ENCODE data around the gene MTA1.

The MTA1 gene

DNA sequence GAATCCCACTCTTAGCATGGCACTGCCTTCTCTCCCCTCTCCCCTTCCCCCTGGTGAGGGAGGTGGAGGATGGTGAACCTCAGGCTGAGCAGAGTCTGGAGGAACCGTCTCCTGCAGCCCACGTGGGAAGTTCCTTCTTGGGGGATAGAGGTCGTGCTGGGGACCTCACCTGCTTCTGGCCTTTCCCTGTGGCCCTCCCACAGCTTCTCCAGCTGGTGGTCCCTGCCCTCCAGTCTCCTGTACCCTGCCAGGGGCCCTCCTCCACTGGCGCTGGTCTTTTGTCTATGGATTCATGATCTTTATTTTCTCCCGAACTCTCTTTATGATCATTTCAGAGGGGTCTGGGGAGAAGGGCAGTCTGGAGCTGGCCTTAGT is 9.0 kb upstream of the MTA1 start:
- DNase-seq (ENCODE audit: low spot score): no peak

DNA sequence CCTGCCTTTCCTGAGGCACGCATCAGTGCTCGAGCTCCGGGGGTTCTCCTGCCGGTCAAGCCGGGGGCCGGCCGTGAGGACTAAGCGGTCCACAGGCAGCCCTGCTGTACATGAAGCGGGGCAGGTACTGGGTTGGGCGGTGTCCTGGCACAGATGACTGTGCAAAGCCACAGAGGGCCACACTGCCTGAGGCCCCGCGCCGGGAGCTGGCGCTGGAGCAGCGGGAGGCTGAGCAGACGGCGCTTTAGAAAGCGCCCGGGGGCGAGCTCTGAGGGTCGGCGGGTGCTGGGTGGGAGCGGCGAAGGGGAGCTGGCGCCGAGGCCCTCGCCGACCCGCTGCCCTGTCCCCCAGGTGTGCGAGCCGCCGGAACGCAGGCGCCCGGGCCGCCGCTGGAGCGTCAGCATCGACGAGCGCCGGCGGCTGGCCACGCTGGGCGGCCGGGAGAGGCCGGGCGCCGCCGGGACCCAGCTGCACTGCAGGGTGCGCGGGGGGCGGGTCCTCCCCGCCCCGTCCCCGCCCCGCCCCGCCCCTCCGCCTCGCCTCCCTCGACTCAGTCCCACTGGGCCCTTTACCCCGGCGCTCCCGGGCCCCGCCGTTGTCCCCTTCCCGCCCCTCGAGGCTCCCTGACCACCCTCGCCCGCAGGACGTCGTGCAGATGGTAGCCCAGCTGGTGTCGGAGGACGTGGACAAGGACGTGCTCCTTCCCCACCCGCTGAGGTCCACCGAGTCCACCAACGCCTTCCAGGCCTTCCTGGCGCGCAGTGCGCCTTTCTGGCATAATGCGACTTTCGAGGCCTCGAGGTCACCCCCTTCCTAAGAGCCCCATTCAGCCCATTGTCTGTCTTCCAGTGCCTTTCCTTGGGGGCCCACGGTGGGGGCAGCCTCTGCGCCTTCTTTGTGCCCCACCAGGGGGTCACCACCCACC is 8.3 kb upstream of the MTA1 start:
- peak; percentile 64 for DNase-seq (ENCODE audit: low spot score)

DNA sequence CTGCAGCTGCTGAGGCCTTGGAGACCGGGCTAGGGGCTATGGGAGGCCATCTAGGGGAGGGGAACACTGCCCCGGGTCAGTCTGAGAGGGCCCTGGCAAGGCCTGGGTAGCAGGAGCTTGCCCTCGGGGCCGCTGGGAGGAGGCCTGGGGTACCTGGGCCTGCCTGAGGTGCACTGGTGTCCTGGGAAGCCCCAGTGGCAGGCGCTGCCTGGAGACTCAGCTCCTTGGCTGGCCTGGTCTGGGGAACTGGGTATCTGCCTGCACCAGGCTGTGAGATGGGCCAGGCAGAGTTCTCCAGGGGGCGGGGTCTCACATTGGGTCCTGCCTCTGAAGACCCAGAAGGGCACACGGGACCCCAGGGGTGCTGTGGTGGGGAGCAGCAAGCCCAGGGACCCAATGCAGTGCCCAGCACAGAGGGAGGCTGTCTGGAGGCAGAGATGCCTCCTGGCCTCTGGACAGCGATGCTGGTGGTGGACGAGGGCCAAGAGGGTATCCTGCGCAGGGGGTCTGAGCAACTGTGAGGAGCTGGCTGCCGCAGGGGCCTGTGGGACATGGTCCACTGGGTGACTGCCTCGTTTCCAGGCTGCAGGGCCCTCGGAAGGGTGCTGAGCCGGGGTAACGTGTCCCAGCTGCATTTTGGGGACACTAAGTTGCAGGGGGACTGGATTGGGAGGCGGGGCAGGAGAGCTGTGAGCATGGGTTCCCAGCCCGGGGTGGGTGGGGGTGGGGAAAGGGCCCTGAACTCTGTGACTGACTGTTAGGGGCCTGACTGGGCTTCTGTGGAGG is 7.4 kb upstream of the MTA1 start:
- DNase-seq (ENCODE audit: low spot score): no peak

DNA sequence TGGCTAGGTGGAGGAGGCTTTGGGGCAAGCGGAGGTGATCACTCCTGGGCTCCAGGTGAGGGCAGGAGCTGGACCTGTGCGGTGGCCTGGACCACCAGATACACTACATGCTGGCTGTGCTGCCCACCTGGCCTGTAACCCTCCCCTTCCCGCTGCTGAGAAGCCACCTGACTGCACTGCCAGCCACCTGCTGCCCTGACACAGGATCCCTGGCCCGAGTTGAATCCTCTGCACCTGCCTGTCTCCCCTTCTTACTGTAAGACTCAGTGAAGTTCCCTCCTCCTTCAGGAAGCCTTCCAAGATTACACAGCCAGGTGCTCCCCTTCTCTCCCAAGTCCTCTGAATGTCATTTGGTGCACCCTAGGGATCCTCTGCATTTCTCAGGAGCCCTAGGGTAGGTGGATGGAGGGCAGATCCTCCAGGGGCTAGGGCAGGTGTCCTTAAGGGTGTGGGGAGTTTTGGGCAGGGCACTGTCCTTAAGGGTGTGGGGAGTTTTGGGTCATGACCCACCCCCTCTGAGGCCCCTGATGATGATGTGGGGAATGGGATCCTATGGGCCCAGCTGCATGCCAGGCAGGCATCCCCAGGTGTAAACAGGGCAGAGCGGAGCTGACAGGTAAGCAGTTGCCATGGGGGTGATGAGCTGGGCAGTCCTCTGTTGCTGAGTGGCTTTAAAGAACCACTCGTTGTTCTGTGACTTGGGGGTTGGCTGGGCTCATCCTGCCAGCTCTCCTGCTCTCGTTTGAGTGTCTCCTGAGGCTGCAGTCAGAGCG is 6.7 kb upstream of the MTA1 start:
- DNase-seq (ENCODE audit: low spot score): no peak

DNA sequence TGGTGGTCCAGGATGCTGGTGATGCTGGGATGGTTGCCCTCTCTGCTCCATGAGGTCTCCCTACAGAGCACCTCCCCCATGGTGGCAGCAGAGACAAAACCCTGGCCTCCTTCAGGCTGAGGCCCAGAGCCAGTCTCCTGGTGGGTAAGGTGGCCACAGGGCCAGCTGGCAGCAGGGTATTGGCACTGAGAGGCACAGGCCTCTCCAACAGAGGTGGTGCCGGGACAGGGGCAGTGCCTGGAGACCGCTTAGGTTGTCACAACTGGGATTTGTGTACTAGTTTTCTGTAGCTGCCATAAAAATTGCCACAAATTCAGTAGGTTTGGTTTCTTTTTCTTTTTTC is 6.1 kb upstream of the MTA1 start:
- DNase-seq (ENCODE audit: low spot score): no peak

DNA sequence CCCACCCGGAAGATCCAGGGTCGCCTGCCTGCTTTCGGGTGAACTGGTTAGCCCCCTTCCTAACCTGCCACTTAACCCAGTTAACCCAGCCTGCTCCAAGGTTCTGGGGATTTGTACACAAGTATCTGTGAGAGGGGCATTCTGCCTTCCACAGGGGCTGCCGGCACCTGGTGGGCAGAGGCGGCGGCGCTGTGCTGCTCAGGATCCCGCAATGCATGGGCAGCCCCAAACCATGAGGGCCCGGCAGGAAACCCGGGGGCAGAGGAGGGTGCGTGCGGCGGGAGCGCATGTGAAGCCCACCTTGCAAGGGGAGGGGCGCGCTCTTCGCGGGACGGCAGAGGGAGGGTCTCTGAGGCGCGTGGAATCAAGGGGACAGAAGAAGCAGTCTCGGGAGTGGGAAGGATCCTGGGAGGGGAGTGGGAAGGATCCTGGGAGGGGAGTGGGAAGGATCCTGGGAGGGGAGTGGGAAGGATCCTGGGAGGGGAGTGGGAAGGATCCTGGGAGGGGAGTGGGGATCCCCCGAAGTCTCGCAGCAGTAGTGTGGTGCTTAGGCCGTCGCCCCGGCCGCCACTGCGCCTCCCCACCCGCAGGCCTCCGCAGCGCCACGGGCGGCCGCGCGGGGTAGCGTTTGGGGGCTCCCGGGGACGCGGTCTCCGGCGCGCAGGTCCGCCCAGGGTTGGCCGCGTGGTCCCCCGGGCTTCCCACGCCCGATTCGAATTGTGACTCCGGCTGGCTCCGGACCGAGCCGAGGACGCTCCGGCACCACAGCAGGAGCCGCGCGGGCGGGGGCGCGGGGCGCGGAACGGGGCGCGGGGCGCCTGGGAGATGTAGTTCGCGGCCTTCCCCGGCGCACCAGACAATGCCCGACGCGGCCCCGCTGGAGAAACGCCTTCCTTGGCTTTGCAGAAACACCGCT is 4.9 kb upstream of the MTA1 start:
- peak; percentile 85 for DNase-seq (ENCODE audit: low spot score)

DNA sequence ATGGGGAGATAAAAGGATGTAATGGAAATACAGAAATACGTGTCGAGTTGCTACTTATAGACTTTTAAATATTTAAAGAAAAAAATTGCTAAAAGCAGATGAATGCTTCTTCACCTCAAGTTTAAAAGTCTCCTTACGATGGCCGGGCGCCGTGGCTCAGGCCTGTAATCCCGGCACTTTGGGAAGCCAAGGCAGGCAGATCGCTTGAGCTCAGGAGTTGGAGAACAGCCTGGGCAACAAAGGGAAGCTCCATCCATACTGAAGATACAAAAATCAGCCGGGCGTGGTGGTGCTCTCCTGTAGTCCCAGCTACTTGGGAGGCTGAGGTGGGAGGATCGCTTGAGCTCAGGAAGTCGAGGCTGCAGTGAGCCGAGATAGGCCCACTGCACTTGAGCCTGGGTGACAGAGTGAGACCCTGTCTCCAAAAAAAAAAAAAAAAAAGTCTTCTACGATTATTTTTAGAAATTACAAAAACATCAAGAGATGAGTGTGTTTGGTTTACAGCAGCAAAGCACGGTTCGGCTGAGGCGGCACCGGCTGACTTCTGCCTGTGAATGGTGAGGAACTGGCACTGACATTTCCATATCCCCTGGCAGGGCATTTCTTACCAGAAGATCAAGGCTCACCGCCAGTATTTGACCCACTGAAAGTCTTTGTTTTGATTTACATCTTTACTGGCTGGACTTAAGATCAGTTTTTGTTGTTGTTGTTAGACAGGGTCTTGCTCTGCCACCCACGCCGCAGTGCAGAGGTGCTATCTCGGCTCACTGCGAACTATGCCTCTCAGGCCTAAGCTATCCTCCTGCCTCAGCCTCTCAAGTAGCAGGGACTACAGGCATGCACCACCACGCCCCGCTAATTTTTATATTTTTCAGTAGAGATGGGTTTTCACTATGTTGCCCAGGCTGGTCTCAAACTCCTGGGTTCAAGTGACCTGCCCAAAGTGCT is 3.9 kb upstream of the MTA1 start:
- no peak for DNase-seq (ENCODE audit: low spot score)

DNA sequence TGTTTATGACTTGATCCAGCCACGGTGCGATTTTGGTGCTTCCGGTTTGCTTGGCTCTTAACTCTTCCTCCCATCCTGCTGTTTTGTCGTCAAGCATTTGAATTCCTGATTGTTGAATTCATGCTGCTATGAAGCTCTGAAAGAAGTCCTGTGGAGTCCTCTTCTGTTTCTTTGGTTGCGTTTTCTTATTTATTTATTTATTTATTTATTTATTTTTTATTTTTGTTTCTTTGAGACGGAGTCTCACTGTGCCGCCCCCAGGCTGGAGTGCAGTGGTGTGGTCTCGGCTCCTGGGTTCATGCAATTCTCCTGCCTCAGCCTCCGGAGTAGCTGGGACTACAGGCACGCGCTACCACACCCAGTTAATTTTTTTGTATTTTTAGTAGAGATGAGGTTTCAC is 3.0 kb upstream of the MTA1 start:
- DNase-seq (ENCODE audit: low spot score): no peak

DNA sequence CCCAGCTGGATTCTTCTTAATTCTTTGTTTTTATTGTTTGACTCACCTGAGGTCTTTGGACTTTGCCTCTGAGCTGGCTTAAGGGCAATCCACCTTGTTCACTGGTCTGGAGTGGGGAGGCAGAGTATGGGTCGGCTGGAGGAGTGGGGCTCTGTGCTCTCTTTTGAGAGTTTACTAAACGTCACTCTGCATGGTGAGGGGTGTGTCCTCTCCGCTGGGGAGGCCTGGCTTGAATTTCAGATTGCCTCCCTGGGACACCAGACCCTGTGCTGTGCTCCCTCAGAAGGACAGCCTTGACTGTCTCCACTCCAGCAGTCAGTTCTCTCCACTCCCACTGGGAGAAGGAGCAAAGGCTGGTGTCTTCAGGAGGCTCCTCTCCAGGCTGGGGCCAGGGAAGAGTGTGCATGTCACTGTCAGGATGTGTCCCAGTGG is 1.9 kb upstream of the MTA1 start:
- no peak for DNase-seq (ENCODE audit: low spot score)

DNA sequence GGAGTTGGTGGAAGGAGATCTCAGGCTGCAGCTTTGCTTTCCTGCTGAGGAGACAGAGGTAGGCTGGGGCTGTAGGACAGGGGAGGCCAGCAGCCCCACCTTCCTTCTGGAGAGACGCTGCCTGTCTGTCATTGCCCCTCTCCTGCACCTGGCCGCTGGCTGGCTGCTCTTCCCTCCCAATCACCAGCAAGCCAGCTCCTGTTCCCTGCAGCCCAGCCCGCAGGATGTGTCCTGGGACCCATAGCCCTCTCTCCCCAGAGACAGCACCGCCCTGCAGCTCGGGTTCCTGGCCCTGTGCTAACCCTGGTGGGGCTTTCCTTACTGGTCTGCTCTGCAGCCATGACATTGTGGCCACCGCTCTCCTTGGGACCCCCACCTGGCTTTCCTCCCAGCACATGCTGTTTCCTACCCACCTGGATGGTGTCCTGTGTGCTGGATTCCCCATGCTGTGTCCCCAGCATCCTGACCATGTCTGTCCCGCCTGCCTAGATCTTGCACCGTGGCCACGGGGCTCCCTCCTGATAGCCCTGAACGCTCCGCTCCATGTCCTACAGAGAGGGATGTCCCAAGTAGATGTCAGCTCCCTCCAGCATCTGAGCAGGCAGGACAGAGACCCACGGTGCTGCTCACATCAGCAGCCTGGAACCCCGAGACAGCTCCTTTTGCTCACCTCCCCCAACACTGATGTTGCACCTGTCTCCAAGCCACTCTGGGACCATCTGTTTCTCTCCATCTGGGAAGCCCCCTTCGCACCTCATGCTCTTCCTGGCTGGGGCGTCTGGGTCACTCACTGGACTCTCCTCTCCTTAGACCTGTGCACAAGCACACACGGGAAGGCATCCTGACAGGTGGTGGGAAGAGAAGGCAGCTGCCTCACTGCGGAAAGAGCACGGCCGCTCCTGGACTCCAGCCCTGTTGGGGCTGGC is 1.1 kb upstream of the MTA1 start:
- DNase-seq (ENCODE audit: low spot score): no peak

DNA sequence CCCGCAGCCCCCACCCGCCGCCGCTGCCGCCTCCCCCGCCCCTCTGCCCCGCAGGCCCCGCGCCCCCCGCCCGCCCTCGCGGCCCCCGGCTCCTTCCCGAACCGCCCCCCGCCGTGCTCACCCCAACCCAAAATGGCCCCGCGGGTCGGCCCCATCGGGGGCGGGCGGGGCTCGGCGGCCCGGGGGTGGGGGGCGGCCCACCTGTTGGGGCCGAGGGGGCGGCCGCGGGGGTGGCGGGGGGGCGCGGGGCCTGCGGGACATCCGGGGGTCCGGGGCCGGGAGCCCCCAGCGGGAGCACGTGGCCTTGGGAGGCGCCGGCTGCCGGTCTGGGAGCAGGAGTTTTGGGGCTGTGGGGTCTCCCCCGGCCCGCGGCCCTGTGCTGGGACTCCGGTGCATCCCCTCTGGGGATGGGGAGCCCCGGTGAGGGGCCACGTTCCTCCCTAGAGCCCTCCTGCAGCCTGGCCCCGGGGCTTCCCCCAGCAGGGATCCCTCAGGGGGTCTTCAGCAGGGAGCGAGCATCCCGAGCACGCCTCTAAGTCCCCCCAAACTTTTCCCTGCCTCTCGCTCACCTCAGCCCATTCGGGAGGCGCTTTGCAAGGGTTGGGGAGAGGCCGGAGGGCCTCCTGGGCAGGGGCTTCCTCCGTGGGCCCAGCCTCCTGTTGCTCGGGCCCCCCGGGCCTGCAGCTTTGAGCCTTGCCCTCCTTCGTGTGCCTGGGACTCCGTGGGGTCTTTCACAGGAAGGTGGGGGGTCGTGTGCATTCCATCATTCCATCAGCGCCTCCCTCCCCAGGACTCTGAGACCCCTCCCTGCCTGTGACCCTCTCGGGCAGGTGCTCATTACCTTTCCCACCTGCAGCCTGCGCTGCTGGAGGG is 710 bp downstream of the MTA1 start:
- DNase-seq (ENCODE audit: low spot score): no peak

DNA sequence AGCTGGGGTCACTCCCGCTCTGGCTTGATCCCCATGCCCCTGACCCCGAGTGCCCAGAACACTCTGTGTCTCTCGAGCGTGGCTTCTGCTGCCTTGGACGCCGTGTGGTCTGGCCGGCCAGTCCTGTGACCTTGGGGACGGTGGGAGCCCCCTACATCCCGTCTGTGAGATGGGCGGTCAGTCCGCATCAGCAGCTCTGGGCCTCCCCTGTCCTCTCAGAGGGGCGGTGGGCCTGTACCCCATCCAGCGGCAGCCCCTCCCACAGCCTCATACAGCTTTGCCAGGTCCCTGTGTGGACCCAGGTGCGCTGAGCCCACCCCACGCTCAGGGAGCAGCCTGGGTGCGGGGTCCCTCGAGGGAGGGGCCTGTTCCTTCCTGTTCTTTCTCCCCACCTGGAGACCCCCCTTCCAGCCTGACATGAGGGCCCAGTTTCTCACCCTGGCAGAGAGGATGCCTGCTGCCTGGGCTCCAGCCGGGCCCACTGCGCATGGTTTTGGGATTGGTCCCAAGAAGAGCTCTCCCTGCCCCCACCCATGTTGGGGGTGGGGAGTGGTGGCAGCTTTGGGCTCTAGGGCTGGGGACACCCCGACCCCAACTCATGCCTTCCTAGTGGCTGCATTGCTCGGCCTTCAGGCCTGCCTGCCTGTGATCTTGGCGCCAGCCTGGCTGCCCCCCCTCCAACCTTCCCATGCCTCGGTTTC is 1.5 kb downstream of the MTA1 start:
- DNase-seq (ENCODE audit: low spot score): no peak

DNA sequence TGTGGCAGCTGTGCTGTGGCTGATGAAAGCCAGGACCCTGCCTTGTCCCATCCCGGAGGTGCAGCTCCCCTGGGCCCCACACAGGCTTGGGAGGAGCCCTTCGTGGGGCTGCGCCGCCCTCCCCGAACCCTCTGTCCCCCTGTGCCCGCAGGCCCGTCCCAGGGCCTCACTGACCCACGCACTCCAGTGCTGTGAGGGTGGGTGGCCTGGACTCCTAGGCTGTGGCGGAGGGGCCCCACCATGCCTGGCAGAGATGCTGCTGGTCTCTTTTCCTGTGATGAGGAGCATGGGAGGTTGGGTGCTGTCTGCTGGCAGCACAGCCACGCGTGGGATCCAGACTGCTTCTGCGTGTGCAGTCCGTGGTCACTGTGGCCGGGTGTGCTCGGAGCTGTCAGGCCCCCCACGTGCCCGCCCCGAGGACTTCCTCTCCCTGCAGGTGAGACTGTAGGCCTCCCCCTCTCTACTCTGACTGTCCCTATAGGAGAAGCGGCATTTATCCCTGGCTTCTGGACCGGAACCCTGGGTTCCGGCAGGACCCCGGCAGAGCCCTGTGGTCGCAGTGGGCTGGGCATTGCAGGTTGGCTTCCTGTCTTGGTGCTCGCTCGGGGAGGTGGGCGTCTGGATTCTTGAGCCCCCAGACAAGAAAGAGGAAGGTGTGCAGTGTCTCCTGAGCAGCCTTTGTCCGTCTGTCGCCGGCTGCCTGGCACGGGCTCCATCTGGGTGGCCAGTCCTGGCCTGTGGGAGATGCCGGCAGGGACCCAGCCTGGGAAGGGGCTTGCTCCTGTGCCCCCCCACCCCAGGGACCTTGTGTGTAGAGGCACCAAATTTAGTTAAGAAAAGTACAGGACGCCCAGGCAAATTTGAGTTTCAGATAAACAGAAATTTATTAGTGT is 2.3 kb downstream of the MTA1 start:
- no peak for DNase-seq (ENCODE audit: low spot score)

DNA sequence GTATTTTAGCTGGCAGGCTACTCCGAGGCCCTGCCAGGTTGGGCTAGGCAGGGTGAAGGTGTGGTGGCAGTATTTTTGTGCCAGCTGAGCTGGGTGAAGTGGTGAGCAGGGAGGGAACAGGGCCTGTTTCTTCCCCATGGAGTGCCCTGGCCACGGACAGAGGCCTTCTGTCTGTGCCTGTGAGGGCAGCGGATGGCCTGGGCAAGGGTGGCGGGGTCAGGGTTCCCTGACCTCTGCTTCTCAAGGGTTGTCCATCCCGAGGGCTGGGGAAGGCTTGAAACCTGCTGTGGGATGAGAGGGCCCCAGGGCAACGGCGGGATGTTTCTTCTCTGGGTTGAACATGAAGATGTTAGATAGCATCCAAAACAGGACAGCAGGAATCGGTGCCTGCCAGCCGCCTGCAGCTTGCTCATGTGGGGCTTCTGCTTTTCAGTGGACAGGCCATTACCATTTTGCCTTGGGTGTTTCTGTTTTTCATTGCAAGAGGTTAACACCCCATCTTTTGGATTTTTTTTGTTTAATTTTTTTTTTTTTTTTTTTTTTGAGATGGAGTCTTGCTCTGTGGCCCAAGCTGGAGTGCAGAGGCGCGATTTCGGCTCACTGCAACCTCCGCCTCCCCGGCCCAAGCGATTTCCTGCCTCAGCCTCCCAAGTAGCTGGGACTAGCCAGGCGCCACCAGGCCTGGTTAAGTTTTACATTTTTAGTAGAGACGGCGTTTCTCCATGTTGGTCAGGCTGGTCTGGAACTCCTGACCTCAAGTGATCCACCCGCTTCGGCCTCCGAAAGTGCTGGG is 3.3 kb downstream of the MTA1 start:
- no peak for DNase-seq (ENCODE audit: low spot score)

DNA sequence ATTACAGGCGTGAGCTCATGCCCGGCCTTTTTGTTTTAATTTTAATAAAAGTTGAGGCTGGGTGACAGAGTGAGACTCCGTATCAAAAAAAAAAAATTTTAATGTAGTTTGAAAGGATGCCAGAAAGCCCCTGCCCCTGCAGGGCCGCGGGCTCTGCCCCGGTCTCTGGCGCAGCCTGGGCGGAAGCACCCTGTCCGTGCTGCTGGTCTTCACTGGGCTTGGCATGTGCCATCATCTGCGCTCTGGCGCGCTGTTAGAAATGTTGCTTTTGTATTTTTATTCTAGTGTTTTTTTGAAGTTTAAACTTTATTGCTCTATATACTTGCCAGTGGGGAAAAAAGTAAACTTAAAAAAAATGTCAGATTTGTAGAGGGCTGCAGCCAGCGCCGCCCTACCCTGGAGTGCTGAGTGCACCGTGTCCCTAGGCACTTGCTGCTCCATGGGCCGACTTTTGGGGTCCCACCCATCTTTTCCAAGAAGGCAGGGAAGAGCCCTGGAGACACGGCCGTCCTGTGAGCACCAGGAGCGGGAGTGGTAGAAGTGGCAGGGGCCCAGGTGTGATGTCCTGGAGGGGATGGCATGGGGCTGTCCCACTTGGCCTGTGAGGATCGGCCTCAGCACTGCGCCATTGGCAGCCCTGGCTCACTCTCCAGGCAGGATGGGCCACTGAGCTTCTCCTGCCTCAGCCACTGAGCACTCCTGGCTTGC is 4.0 kb downstream of the MTA1 start:
- no peak for DNase-seq (ENCODE audit: low spot score)
